Activated CD4-positive, alpha-beta T cell treated with anti-CD3 and anti-CD28 coated beads for 36 hours (primary cell): ENCODE results near the gene TMEM44. TPM values are rescaled to one million over a fixed set of nuclear protein-coding genes. Genes with fewer than 3 reads are reported as not detected.

Experiments
- ATAC-seq: fragments of 200-7000 bp; cut with Tn5 transposase; one replicate; pipeline ENCODE4 v1.10.0; 2021; ENCODE audit warnings: mild to moderate bottlenecking, moderate library complexity
- CTCF ChIA-PET: fragments of 350-600 bp; sonication (Branson Sonifier 250); formaldehyde crosslinking; loops from one replicate; lab custom pipeline; 2021; ENCODE audit warnings: antibody characterized with exemption; lab: Charles Lee
- POLR2A ChIA-PET: fragments of 350-600 bp; sonication (Branson Sonifier 250); formaldehyde crosslinking; loops from one replicate; lab custom pipeline; 2021; ENCODE audit warnings: antibody characterized with exemption, inconsistent platforms; lab: Charles Lee
- DNase-seq: peaks from one replicate; pipeline ENCODE4 v3.0.0-alpha.2; 2020
- H3K27ac Mint-ChIP-seq: one replicate; pipeline ENCODE4 v1.8.0; 2021; ENCODE audit warnings: mixed read lengths
- H3K27me3 Mint-ChIP-seq: one replicate; pipeline ENCODE4 v1.8.0; 2021; ENCODE audit warnings: mixed read lengths
- H3K36me3 Mint-ChIP-seq: one replicate; pipeline ENCODE4 v1.8.0; 2021; ENCODE audit warnings: low read depth, mixed read lengths
- H3K4me1 Mint-ChIP-seq: one replicate; pipeline ENCODE4 v1.8.0; 2021; ENCODE audit warnings: mixed read lengths
- H3K4me3 Mint-ChIP-seq: one replicate; pipeline ENCODE4 v1.8.0; 2021; ENCODE audit warnings: mild to moderate bottlenecking, moderate library complexity, mixed read lengths
- H3K9me3 Mint-ChIP-seq: one replicate; pipeline ENCODE4 v1.8.0; 2021; ENCODE audit warnings: low read depth, mixed read lengths
- intact Hi-C, 2 experiments: fragments of 100-400 bp; cut with DNase I in 1 of 2; cut with micrococcal nuclease in 1 of 2; formaldehyde crosslinking; loops; one replicate each; pipeline versions ENCODE4 v1.14.2 to v1.15.1; 2022 to 2024; cut with DNase I, micrococcal nuclease
- total RNA-seq, 2 experiments: library from RNA; stranded (reverse); gene quantifications; one replicate each; pipeline ENCODE4 v1.2.3, GENCODE V29; 2021

Gene TMEM44
- total RNA-seq, 2 experiments from 2014 or later, result 3.7 to 4.7 TPM

- Mint-ChIP-seq H3K4me1 (peaks cover 10% of the 10 kb centered on the region), H3K27me3 (no peaks in the 10 kb centered on the region), H3K9me3 (no peaks in the 10 kb centered on the region), H3K4me3 (no peak overlapping the region), H3K36me3 (peaks cover 3% of the 10 kb centered on the region), H3K27ac (no peak overlapping the region)
- ChIA-PET CTCF (interaction anchor here (1.1 kb wide), 1 partner anchor 102 kb away, joined by 4 read pairs; no protein-coding TSS in a partner anchor), POLR2A (interaction anchor here (1.0 kb wide), 1 partner anchor 83 kb away, joined by 3 read pairs; no protein-coding TSS in a partner anchor)
- intact Hi-C loops, result no loop called here
- no peak for ATAC-seq
- no peak for DNase-seq
Measured at GRCh38 chr3:194579091-194579606, 54.1 kb downstream of the TMEM44 start.

- intact Hi-C loops, result no loop called here
- peak; percentile 70 for ATAC-seq
- DNase-seq, result peak; percentile 47
Measured at GRCh38 chr3:194577986-194578905, 55.0 kb downstream of the TMEM44 start.

GRCh38 chr3:194575484-194576210, 57.6 kb downstream of the TMEM44 start:
- no peaks in the 10 kb centered on the region for H3K36me3 Mint-ChIP-seq
- H3K4me1 Mint-ChIP-seq, result peaks cover 22% of the 10 kb centered on the region
- no peak overlapping the region for H3K4me3 Mint-ChIP-seq
- DNase-seq (no peak), ATAC-seq (no peak)
- peaks cover 20% of the 10 kb centered on the region for H3K27me3 Mint-ChIP-seq
- no peak overlapping the region for H3K27ac Mint-ChIP-seq
- CTCF ChIA-PET, result interaction anchor here (0.8 to 5.2 kb wide), 4 partner anchors 13 to 181 kb away, joined by 3 to 40 read pairs (median 6); no protein-coding TSS in a partner anchor
- POLR2A ChIA-PET, result no interaction called here
- H3K9me3 Mint-ChIP-seq, result no peaks in the 10 kb centered on the region
- intact Hi-C loops, result no loop called here

More at GRCh38 chr3:194577986-194578905, 55.0 kb downstream of the TMEM44 start:
- ChIA-PET POLR2A (no interaction called here), CTCF (interaction anchor here (1.1 to 5.2 kb wide), 4 partner anchors 16 to 106 kb away, joined by 4 to 40 read pairs (median 11); no protein-coding TSS in a partner anchor)
- no peaks in the 10 kb centered on the region for H3K36me3 Mint-ChIP-seq
- no peak overlapping the region for H3K27ac Mint-ChIP-seq
- no peaks in the 10 kb centered on the region for H3K9me3 Mint-ChIP-seq
- H3K4me1 Mint-ChIP-seq, result peaks cover 12% of the 10 kb centered on the region
- H3K4me3 Mint-ChIP-seq, result no peak overlapping the region
- H3K27me3 Mint-ChIP-seq, result peaks cover 4% of the 10 kb centered on the region

- ChIA-PET CTCF (interaction anchor here (0.7 to 5.2 kb wide), 8 partner anchors 12 to 239 kb away, joined by 3 to 40 read pairs (median 4); no protein-coding TSS in a partner anchor), POLR2A (no interaction called here)
- H3K27me3 Mint-ChIP-seq, result peaks cover 20% of the 10 kb centered on the region
Measured at GRCh38 chr3:194574639-194575483, 58.4 kb downstream of the TMEM44 start.

GRCh38 chr3:194573680-194574437, 59.4 kb downstream of the TMEM44 start:
- Mint-ChIP-seq H3K27ac (no peak overlapping the region), H3K36me3 (no peaks in the 10 kb centered on the region), H3K4me1 (peaks cover 22% of the 10 kb centered on the region), H3K4me3 (no peak overlapping the region), H3K27me3 (peaks cover 20% of the 10 kb centered on the region), H3K9me3 (no peaks in the 10 kb centered on the region)
- DNase-seq (peak; percentile 65), ATAC-seq (peak; percentile 92)
- CTCF ChIA-PET, result interaction anchor here (0.7 to 5.2 kb wide), 9 partner anchors 13 to 238 kb away, joined by 3 to 40 read pairs (median 3); no protein-coding TSS in a partner anchor
- intact Hi-C loops, result loop anchor here (1.0 to 5.0 kb wide), 2 partner anchors 102 to 167 kb away; no protein-coding TSS in a partner anchor
- POLR2A ChIA-PET, result no interaction called here

More at GRCh38 chr3:194574639-194575483, 58.4 kb downstream of the TMEM44 start:
- ATAC-seq (no peak), DNase-seq (no peak)
- Mint-ChIP-seq H3K4me1 (peaks cover 22% of the 10 kb centered on the region), H3K27ac (no peak overlapping the region), H3K36me3 (no peaks in the 10 kb centered on the region), H3K4me3 (no peak overlapping the region), H3K9me3 (no peaks in the 10 kb centered on the region)
- intact Hi-C loops, result loop anchor here in 1 of 2 experiments (5.0 kb wide), 1 partner anchor 168 kb away; no protein-coding TSS in a partner anchor

- Mint-ChIP-seq H3K4me1 (peaks cover 18% of the 10 kb centered on the region), H3K27ac (no peak overlapping the region), H3K4me3 (no peak overlapping the region), H3K27me3 (peaks cover 20% of the 10 kb centered on the region), H3K36me3 (no peaks in the 10 kb centered on the region), H3K9me3 (no peaks in the 10 kb centered on the region)
- ATAC-seq, result peak; percentile 13
- peak; percentile 31 for DNase-seq
- intact Hi-C loops, result loop anchor here (1.0 to 5.0 kb wide), 2 partner anchors 101 to 166 kb away; no protein-coding TSS in a partner anchor
- POLR2A ChIA-PET, result no interaction called here
- CTCF ChIA-PET, result interaction anchor here (0.7 to 5.2 kb wide), 4 partner anchors 22 to 116 kb away, joined by 3 to 40 read pairs (median 4); no protein-coding TSS in a partner anchor
Measured at GRCh38 chr3:194572944-194573491, 60.2 kb downstream of the TMEM44 start.

GRCh38 chr3:194572143-194572789, 61.0 kb downstream of the TMEM44 start:
- DNase-seq (no peak), ATAC-seq (no peak)
- H3K4me1 Mint-ChIP-seq, result peaks cover 15% of the 10 kb centered on the region
- peaks cover 20% of the 10 kb centered on the region for H3K27me3 Mint-ChIP-seq
- no peak overlapping the region for H3K4me3 Mint-ChIP-seq
- POLR2A ChIA-PET, result no interaction called here
- no peaks in the 10 kb centered on the region for H3K36me3 Mint-ChIP-seq
- no peaks in the 10 kb centered on the region for H3K9me3 Mint-ChIP-seq
- no peak overlapping the region for H3K27ac Mint-ChIP-seq
- intact Hi-C loops, result loop anchor here in 1 of 2 experiments (5.0 kb wide), 1 partner anchor 165 kb away; no protein-coding TSS in a partner anchor
- CTCF ChIA-PET, result interaction anchor here (1.1 to 1.5 kb wide), 3 partner anchors 9 to 88 kb away, joined by 3 to 4 read pairs (median 3); no protein-coding TSS in a partner anchor

- H3K27ac Mint-ChIP-seq, result no peak overlapping the region
- peaks cover 15% of the 10 kb centered on the region for H3K4me1 Mint-ChIP-seq
- H3K4me3 Mint-ChIP-seq, result no peak overlapping the region
- no peaks in the 10 kb centered on the region for H3K36me3 Mint-ChIP-seq
- POLR2A ChIA-PET, result no interaction called here
- peaks cover 24% of the 10 kb centered on the region for H3K27me3 Mint-ChIP-seq
- intact Hi-C loops, result loop anchor here in 1 of 2 experiments (5.0 kb wide), 1 partner anchor 164 kb away; no protein-coding TSS in a partner anchor
- DNase-seq (no peak), ATAC-seq (no peak)
- H3K9me3 Mint-ChIP-seq, result no peaks in the 10 kb centered on the region
- CTCF ChIA-PET, result interaction anchor here (0.8 to 1.5 kb wide), 3 partner anchors 10 to 23 kb away, joined by 3 to 4 read pairs (median 3); no protein-coding TSS in a partner anchor
Measured at GRCh38 chr3:194571491-194572142, 61.6 kb downstream of the TMEM44 start.
